Measurements from ENCODE around the gene ZNF79. TPM values are rescaled to one million over a fixed set of nuclear protein-coding genes. Genes with fewer than 3 reads are reported as not detected.

ZNF79 gene
- total and polyA plus RNA-seq, 9 of the 15 experiments (the other 6 are each of a cell fraction or from before 2014, with no cell fraction given), result 0.62 to 7.0 (median 4.1) TPM

DNA sequence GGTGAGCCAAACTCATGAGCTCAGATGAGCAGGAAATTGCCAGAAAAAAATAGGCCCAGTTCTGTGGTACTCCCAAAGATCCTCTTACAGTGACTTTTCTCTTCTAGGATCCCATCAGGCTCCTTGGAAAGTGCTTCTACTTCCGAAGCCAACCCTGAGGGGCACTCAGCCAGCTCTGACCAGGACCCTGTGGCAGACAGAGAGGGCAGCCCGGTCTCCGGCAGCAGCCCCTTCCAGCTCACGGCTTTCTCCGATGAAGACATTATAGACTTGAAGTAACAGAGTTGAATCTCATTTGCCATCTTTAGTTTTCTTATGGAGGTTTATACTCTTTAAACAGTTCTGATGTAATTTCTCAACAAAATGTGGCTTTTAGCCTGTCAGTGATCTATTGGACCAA, 31.2 kb upstream of the ZNF79 start:
- Histone ChIP-seq H3K4me1 (replicated peaks in 1 of 2; ENCODE audit: control insufficient read depth in 2 of 2, insufficient read depth in 2 of 2, low read length in 2 of 2) (peaks cover 14 to 24% of the 10 kb centered on the region in 2 experiments; a peak in 3 of 5 replicates), H3K27me3 (ENCODE audit: control insufficient read depth in 2 of 2, insufficient read depth in 2 of 2, low read length in 2 of 2) (no peaks in the 10 kb centered on the region; a peak in 1 of 5 replicates)

More for the DNA sequence above, 31.2 kb upstream of the ZNF79 start:
- H3K4me2 ChIP-seq (ENCODE audit: insufficient read depth, low read length), result no peak overlapping the region
- no peak overlapping the region for H3K9ac ChIP-seq (ENCODE audit: insufficient read depth in 1 of 2, low read depth in 2 of 2, low read length in 2 of 2)
- no peak for DNase-seq (ENCODE audit: extremely low read depth in 1 of 4, low spot score in 3 of 4)
- no peaks in the 10 kb centered on the region for H3K9me1 ChIP-seq (ENCODE audit: control insufficient read depth, insufficient read depth, low read length)
- FAIRE-seq, result no peak
- 79% methylated on average over 5 of the region's 5 CpGs for WGBS (ENCODE audit: insufficient coverage, low coverage, missing lambda C conversion rate)
- no peak overlapping the region for H3K27ac ChIP-seq (ENCODE audit: extremely low read depth, low read depth, low read length)
- no peaks in the 10 kb centered on the region; the same call in 1 of the 2 replicates for H4K20me1 ChIP-seq (replicated peaks; ENCODE audit: control insufficient read depth, insufficient read depth, low read length)
- no peaks in the 10 kb centered on the region for H3K79me2 ChIP-seq (ENCODE audit: control insufficient read depth, insufficient read depth, low read length)
- no TSS peak for BruUV-seq (replicated peaks)
- in situ Hi-C loops (cut with MboI), result no loop called here
- ChIA-PET POLR2A (interaction anchor here (0.6 kb wide), 1 partner anchor 549 kb away, joined by 4 read pairs; no protein-coding TSS in a partner anchor), CTCF (ENCODE audit: low intra/inter-chr PET ratio) (no interaction called here)
- no peaks in the 10 kb centered on the region for H3K9me3 ChIP-seq (replicated peaks; ENCODE audit: control insufficient read depth, insufficient read depth, low read depth, low read length)
- intact Hi-C loops (cut with micrococcal nuclease), result no loop called here
- H2AFZ ChIP-seq (ENCODE audit: low read depth, low read length), result no peak overlapping the region
- no peak for TF ChIP-seq FOSL1 (tag; conservative IDR thresholded peaks at IDR 0.05)
- TF ChIP-seq STAT5B (CRISPR knock-in tag; IDR thresholded peaks at IDR 0.05), result no peak
- TF ChIP-seq, protein P1, sequence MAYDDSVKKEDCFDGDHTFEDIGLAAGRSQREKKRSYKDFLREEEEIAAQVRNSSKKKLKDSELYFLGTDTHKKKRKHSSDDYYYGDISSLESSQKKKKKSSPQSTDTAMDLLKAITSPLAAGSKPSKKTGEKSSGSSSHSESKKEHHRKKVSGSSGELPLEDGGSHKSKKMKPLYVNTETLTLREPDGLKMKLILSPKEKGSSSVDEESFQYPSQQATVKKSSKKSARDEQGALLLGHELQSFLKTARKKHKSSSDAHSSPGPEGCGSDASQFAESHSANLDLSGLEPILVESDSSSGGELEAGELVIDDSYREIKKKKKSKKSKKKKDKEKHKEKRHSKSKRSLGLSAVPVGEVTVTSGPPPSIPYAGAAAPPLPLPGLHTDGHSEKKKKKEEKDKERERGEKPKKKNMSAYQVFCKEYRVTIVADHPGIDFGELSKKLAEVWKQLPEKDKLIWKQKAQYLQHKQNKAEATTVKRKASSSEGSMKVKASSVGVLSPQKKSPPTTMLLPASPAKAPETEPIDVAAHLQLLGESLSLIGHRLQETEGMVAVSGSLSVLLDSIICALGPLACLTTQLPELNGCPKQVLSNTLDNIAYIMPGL (CRISPR knock-in tag; IDR thresholded peaks at IDR 0.05), result no peak
- TF ChIP-seq, protein P2, sequence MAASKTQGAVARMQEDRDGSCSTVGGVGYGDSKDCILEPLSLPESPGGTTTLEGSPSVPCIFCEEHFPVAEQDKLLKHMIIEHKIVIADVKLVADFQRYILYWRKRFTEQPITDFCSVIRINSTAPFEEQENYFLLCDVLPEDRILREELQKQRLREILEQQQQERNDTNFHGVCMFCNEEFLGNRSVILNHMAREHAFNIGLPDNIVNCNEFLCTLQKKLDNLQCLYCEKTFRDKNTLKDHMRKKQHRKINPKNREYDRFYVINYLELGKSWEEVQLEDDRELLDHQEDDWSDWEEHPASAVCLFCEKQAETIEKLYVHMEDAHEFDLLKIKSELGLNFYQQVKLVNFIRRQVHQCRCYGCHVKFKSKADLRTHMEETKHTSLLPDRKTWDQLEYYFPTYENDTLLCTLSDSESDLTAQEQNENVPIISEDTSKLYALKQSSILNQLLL (CRISPR knock-in tag; IDR thresholded peaks at IDR 0.05; ENCODE audit: borderline replicate concordance), result no peak
- no peak for TF ChIP-seq ZNF431 (CRISPR knock-in tag; IDR thresholded peaks at IDR 0.05)
- no peak for TF ChIP-seq GABPB2 (CRISPR knock-in tag; conservative IDR thresholded peaks at IDR 0.05)
- TF ChIP-seq FOXK1 (CRISPR knock-in tag; IDR thresholded peaks at IDR 0.05; ENCODE audit: borderline replicate concordance), result no peak
- TF ChIP-seq MAZ (CRISPR knock-in tag; conservative IDR thresholded peaks at IDR 0.05 in 1 of 2, IDR thresholded peaks at IDR 0.05 in 1 of 2), result no peak
- TF ChIP-seq, protein P3, sequence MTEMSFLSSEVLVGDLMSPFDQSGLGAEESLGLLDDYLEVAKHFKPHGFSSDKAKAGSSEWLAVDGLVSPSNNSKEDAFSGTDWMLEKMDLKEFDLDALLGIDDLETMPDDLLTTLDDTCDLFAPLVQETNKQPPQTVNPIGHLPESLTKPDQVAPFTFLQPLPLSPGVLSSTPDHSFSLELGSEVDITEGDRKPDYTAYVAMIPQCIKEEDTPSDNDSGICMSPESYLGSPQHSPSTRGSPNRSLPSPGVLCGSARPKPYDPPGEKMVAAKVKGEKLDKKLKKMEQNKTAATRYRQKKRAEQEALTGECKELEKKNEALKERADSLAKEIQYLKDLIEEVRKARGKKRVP (CRISPR knock-in tag; IDR thresholded peaks at IDR 0.05), result no peak
- TF ChIP-seq ZNF584 (CRISPR knock-in tag; IDR thresholded peaks at IDR 0.05; ENCODE audit: low read depth), result no peak
- no peak for ATAC-seq
- H3K36me3 ChIP-seq (ENCODE audit: control insufficient read depth, insufficient read depth, low read length), result no peaks in the 10 kb centered on the region
- H3K4me3 ChIP-seq, result no peak overlapping the region
